GM21723 (cell line): ENCODE measurements around the gene SACM1L.
"Not testable (repeated sequence)": the region's sequence is repeated elsewhere in the genome, so short reads cannot be mapped to it uniquely, and the experiment has no call there.

ENCODE experiments used
- ATAC-seq: cut with Tn5 transposase; IDR thresholded peaks from one replicate; pipeline ENCODE4 v1.9.1; 2021; ENCODE audit warnings: mild to moderate bottlenecking, moderate library complexity; ENCODE audit not compliant: unreplicated experiment

Gene SACM1L

DNA sequence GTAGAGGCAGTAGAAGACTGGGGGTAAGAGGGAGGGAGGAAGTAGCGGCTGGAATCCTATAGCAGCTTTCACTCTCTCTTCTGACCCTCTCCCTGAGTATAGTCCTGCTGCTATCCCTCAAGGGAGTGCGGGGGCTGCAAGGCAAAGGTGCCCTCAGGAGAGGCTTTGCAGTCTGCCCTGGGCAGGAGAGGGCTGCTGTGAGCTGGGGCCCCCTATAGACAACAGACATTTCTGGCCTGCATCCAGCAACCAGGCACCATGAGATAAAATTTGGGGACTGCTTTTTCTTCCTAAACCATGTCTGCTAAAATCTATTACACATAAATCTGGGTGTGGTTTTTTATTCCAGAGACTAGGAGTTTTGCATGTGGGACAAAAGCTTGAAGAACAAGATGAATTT lies 48.0 kb downstream of the SACM1L start:
- no peak for ATAC-seq

DNA sequence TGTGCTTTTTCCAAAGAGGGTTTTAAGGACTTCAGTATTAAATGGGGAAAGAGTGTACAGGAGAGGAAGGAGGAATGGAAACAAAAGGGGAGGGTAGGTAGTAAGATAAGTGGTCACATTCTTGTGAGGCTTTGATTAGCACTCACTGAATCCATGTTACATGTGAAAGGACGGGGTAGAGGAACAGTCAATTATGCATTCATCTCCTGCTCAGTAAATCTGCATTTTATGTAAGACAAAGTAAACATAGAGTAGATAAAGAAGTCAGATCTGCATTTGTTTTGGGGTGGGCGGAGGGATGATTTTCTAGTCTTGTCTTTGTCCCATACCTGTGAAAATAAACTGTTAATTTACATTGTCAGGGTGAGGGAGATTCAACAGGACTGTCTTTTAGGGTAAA lies 50.8 kb downstream of the SACM1L start:
- no peak for ATAC-seq

GRCh38 chr3:45741247-45741646 lies 52.1 kb downstream of the SACM1L start:
- no peak for ATAC-seq

DNA sequence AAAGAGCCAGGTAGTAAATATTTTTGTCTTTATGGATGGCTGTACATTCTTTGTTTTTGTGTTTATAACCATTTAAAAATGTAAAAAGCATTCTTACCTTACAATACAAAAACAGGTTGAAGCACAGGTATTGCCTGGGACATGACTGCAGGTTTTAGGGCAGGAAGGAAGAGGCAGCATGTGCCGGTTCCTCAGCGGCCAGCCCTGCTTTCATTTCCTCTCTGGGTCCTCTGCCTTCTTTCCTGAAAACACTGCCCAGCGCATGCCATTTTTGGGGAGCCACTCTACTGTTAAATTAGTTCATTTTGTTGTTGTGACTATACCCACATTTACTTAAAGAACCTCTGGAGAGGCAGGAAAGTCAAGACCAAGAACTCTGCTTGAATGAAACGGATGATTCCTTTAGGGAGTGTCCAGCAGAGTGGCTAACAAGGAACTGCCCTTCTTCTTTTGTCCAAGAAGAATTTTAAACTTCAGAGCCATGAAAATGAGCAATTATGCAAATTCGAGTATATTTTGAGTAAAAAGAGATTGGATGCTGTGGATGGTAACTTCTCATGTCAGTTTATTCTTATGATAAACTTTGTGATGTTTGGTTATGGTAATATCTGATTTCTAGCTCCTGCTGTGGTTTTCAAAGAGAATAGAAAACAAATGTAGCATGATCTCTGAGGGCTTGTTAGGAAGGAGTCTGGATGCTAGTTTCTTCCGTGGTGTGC lies 52.7 kb downstream of the SACM1L start:
- no peak for ATAC-seq

GRCh38 chr3:45742461-45743089 lies 53.4 kb downstream of the SACM1L start:
- no peak for ATAC-seq

GRCh38 chr3:45746165-45746776 lies 57.1 kb downstream of the SACM1L start:
- ATAC-seq = no peak

DNA sequence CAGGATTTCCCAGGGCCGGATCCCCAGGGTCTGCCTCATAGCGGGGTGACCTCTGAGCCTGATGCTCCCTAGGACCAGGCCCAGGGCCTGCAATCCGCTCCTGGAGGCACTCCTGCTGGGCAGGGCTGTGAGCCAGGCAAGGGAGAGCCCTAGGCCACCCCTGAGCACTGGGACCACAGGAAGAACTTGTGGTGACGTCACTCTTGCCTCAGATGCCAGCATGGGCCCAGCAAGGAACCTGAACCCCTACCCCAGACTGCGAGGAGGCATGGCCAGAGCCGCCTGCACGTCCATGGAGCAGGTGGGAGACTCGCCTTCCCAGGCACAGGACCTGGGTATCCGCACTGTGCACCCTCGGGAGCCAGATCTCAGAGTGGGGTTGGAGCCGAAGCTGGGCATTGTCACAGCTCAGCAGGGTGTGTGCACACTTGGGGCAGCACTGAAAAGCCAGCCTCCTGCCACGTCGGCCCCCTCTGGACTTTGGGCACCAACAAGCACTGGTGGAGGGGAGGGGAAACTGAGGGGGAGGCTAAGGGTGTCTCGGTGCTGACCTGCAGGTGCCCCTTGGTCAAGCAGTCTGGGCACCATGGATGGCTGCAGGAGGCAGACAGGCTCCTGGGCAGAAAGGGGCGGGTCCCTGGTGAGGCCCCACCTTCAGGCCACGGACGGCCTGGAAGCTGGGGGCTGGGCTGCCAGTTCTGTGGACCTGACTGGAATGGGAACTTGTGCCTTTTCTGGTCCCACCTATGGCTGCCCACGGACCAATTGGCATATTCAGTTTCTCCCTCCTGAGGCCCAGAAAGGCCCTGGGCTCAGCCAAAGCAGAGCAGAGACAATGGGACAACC lies 57.8 kb downstream of the SACM1L start:
- no peak for ATAC-seq

- no peak for ATAC-seq
Observed at GRCh38 chr3:45748068-45748467, 58.9 kb downstream of the SACM1L start.

DNA sequence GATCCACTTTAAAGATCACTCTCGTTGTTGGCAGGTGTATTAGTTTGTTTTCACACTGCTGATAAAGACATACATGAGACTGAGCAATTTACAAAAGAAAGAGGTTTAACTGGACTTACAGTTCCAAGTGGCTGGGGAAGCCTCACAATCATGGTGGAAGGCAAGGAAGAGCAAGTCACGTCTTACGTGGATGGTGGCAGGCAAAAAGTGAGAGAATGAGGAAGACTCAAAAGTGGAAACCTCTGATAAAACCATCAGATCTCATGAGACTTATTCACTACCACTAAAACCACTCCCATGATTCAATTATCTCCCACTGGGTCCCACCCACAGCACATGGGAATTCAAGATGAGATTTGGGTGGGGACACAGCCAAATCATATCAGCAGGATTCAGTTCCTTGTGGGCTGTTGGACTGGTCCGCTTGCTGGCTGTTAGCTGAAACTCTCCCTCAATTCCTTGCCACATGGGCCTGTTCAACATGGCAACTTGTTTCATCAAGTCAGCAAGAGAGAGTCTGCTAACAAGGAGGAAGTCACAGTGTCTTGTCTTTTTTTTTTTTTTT lies 59.9 kb downstream of the SACM1L start:
- ATAC-seq = not testable (repeated sequence)

GRCh38 chr3:45749880-45750279 lies 60.7 kb downstream of the SACM1L start:
- no peak for ATAC-seq

GRCh38 chr3:45751537-45752242 lies 62.5 kb downstream of the SACM1L start:
- ATAC-seq = no peak

DNA sequence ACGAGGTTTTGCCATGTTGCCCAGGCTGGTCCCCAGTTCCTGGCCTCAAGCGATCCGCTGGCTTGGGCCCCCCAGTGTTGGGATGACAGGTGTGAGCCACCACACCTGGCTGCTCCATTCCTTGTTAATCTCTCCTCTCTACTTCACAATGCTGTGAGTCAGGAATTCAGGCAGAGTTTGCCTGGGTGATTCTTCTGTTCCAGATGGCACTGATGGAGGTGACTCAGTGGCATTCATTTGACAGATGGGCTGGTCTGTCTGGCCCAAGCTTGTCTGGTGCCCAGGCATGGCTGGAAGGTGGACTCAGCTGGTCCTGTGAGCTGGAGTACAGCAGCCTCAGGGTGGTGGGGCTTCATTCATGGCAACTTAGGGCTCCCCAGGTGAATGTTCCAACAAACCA lies 63.9 kb downstream of the SACM1L start:
- no peak for ATAC-seq

DNA sequence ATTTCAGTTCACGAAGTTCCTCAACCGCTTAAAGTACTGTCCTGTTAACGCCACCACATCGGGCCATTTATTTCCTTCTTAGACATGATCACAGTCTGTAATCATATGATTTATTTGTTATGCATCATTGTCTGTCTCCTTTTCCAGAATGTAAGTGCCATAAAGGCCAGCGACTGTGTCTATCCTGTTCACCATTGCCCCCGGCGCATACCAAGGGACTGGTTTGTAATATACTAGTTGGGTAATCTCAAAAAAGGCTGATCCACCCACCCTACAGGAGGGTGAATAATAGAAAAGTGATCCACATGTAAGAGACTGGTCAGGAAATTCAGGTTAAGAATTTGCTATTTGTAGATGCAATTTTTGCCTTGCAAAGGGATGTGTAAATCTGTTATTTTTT lies 65.3 kb downstream of the SACM1L start:
- no peak for ATAC-seq

- ATAC-seq = no peak
Observed at GRCh38 chr3:45756055-45756454, 66.9 kb downstream of the SACM1L start.

GRCh38 chr3:45757141-45757540 lies 67.9 kb downstream of the SACM1L start:
- ATAC-seq = not testable (repeated sequence)

DNA sequence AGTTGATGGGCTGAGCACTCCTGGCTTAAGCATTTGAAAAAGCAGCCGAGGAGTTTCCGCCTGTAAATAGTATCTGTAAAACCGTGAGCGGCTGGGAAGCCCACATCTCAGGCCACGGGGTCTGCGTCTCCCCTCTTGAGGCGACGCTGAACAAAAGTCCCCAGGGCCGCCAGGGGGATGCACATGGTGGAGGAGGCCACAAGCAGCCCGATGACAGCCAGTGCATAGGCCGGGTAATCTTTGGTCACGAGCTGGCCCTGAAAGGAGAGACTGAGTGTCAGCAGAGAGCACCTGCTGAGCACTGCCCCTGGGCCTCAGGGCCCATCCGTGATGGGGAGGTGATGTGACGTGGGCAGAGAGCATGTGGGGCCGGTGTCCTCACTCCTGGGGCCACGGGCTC lies 69.7 kb downstream of the SACM1L start:
- no peak for ATAC-seq

GRCh38 chr3:45759851-45760250 lies 70.7 kb downstream of the SACM1L start:
- ATAC-seq = no peak

DNA sequence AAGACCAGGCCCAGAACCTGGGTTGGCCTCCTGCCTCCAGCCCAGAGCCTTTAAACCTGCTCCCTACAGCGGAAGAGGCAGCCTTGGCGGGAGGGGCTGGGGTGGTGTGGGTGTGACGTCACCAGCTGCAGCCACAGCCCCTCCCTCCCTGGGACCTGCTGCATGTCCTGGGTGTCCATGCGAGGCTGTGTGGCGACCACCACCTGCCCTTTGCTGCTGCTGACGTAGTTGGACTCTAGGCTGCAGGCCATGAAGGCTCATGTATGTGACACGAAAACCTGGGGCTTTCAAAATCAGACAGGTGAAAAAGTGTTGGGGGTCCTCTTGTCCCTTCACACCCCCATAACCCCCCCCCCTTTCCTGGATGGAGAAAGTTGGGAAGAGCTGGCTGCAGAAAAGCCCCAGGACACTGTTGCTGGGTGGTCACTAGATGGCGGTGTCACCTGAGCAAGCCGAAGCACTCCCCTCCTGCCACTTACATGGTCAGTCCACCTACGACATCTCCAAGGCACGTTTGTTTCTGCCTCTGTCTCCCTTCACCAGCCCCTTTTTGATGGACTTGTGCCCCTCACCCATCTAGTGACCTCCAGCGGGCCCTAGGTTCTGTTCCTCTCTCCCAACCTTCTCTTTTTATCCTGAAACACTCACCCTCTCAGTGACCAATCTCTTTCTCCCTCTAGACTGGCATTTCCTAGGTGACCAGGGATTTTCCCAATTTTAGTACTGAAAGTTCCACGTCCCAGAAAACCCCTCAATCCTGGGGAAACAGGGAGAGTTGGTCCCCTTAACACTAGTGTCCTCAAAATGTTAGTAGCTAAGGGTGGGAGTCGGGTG lies 71.9 kb downstream of the SACM1L start:
- ATAC-seq = no peak

DNA sequence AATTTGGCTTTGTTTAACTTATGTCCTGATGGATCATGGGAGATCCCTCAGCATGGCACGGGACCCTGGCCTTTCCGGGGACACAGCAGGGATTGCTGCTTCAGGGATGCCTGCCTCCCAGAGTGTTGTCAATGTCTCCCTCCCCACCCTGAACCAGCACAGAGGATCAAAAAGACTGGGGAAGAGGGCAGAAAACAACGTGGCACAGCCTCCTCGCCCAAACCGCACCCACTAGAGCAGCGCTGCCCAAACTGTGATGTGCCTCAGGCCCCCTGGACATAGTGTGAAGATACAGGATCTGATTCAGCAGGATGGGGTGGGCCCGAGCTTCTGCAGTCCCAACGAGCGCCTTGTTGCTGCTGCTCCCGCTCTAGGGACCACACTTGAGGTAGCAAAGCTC lies 72.6 kb downstream of the SACM1L start:
- ATAC-seq = no peak
